LNCaP clone FGC (cell line): ENCODE data around the gene LETMD1.

Source experiments
- DNase-seq: peaks from one replicate; pipeline ENCODE4 v3.0.0-alpha.2; 2011; ENCODE audit warnings: low read depth
- H3K4me3 ChIP-seq: 2 replicates; pipeline ENCODE4 v1.5.1; 2011; ENCODE audit warnings: mild to moderate bottlenecking, low read depth, low read length, control low read depth
- TF ChIP-seq, protein P1 (sequence below): IDR thresholded peaks from 2 replicates; pipeline ENCODE4 v1.5.1; 2012; ENCODE audit warnings: mild to moderate bottlenecking; ENCODE audit not compliant: control insufficient read depth, insufficient read depth; ENCODE audit errors: extremely low read depth

LETMD1 gene

DNA sequence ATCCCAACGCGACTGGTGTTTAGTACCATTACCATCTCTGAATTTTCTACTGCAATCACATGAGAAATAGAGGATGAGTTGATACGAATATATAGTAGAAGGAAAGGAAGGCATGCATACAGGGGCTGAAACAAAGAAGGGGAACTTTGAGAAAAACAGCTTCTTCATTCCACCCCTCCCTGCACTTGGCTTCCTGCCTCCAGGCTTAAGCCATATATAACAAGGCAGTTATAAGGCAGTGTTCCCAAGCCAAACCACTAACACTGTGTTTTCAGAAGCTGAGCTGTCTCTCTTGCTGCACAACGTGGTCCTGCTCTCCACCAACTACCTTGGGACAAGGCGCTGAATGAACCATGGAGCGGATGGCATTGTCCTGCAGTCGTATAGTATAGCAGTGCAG is 11.0 kb downstream of the LETMD1 start:
- H3K4me3 ChIP-seq = no peak overlapping the region
- TF ChIP-seq, protein P1, sequence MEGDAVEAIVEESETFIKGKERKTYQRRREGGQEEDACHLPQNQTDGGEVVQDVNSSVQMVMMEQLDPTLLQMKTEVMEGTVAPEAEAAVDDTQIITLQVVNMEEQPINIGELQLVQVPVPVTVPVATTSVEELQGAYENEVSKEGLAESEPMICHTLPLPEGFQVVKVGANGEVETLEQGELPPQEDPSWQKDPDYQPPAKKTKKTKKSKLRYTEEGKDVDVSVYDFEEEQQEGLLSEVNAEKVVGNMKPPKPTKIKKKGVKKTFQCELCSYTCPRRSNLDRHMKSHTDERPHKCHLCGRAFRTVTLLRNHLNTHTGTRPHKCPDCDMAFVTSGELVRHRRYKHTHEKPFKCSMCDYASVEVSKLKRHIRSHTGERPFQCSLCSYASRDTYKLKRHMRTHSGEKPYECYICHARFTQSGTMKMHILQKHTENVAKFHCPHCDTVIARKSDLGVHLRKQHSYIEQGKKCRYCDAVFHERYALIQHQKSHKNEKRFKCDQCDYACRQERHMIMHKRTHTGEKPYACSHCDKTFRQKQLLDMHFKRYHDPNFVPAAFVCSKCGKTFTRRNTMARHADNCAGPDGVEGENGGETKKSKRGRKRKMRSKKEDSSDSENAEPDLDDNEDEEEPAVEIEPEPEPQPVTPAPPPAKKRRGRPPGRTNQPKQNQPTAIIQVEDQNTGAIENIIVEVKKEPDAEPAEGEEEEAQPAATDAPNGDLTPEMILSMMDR = no peak
- no peak for DNase-seq

DNA sequence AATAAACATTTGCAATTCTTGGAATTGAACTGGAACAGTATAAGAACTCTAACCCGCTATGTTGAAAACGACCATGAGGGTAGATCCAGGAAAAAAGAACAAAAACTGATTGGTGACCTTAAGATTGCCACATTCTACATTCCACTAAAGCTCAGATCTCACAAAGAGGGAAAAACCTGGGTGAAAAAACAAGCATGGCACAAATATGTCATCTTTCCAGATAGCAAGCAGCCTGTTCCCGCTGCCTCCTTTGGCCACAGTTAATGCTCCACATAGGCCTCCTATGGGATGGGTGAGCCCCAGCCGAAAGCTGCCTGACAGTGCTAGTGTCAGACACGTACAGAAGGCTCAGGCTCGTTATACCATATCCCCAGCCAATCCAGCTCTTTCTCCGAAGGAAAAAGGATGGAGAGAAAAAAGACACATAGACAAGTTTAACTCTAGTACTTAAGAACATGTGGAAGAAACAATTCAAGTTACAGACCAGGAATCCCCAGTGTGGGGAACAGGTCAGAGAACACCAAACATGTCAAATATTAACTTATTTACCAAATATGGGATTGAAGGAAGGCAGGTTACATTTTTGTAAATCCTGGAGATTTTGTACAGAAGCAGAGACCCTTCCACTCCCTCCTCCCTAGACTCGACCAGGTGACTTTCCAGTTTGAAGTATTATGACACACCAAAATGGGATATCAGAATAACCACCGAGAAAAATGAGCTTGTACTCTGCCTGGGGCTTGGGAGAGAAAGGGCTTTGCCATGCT is 14.7 kb downstream of the LETMD1 start:
- no peak overlapping the region for H3K4me3 ChIP-seq
- no peak for DNase-seq
- TF ChIP-seq, protein P1 = no peak

DNA sequence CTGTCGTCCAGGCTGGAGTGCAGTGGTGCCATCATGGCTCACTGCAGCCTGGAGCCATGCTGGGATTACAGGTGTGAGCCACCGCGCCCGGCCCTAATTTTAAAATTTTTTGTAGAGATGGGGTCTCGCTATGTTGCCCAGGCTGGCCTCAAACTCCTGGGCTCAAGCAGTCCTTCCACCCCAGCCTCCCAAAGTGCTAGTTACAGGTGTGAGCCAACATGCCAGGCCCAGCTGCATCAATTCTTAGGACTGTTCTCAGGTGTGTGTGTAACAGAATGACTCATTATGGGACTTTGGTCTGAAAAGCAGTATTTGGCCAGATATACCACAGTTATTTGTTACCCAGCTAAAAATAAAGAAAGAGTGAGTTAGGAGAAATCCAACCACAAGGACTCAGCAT is 17.4 kb downstream of the LETMD1 start:
- TF ChIP-seq, protein P1 = no peak

DNA sequence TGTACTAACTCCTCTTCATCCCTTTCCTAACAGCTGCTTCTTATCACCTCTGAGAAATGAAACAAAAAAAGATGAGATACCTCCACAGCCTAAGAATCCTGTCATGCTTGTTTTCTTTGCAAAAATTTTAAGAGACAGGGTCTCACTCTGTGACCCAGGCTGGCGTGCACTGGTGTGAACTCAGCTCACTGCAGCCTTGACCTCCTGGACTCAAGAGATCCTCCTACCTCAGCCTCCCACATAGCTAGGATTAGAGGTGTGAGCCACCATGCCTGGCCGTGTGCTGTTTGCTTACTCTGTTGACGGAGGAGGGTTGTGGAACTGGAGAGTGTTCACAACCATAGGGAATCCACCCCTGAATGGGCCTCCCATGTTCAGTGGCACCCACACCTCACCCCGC is 19.1 kb downstream of the LETMD1 start:
- DNase-seq = no peak
- H3K4me3 ChIP-seq = no peak overlapping the region
- TF ChIP-seq, protein P1 = no peak

More for the DNA sequence above, 17.4 kb downstream of the LETMD1 start:
- DNase-seq = no peak
- H3K4me3 ChIP-seq = no peak overlapping the region

DNA sequence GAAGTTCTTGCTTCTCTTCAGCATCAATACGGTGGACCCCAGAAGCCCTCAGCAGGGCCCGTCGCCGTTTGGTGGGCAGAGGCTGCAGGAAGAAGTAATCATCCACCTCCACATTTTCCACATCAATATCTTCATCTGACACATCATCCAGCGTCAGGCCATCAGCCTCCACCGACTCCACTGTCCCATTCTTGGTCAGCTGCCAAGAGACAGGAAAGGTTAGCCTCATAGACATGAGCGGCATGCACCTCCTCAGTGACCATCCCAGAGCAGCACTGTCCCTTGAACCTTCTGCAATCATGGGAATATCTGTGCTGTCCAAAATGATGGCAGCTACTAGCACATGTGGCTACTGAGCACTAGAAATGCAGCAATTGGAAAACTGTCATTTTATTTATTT is 19.6 kb downstream of the LETMD1 start:
- TF ChIP-seq, protein P1 = no peak
- H3K4me3 ChIP-seq = no peak overlapping the region
- no peak for DNase-seq

DNA sequence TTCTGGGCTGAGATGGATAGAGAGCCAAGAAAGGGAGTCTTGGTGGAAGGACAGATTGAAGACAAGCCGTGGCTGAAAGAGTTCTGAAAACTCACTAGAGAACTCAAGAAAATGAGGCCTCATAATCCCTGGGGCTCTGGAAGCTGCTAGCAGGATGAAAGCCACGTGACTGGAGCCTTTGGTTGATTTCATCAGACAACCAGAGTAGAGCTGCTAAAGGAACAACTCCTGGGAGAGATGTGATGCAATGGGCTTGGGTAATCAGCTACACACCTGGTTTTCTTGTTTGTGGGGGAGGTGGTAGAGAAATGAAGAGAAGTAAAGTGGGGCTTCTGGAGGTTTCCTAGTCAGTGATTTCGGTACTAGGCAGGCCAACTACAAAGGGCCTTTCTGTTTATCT is 21.9 kb downstream of the LETMD1 start:
- no peak overlapping the region for H3K4me3 ChIP-seq
- DNase-seq = no peak

More for the DNA sequence above, 21.9 kb downstream of the LETMD1 start:
- TF ChIP-seq, protein P1 = no peak
